Measurements from ENCODE around the gene MTNR1A.
"Not testable (repeated sequence)": the region's sequence is repeated elsewhere in the genome, so short reads cannot be mapped to it uniquely, and the experiment has no call there.

Gene MTNR1A

GRCh38 chr4:186516287-186516686, 39.1 kb downstream of the MTNR1A start:
- Mint-ChIP-seq H3K4me3 (no peak overlapping the region), H3K9me3 (peaks cover 17% of the 10 kb centered on the region), H3K27ac (no peak overlapping the region), H3K36me3 (ENCODE audit: low read depth) (peaks cover 4% of the 10 kb centered on the region), H3K4me1 (no peaks in the 10 kb centered on the region), H3K27me3 (ENCODE audit: low read depth, poor library complexity) (peaks cover 7% of the 10 kb centered on the region)
- no peak for TF ChIP-seq CTCF (IDR thresholded peaks at IDR 0.05)
- DNase-seq: no peak

- H3K9me3 Mint-ChIP-seq: peaks cover 22% of the 10 kb centered on the region
- DNase-seq: no peak
- H3K27me3 Mint-ChIP-seq (ENCODE audit: low read depth, poor library complexity): peaks cover 7% of the 10 kb centered on the region
- H3K27ac Mint-ChIP-seq: no peak overlapping the region
- H3K4me3 Mint-ChIP-seq: no peak overlapping the region
- no peak for TF ChIP-seq CTCF (IDR thresholded peaks at IDR 0.05)
- H3K36me3 Mint-ChIP-seq (ENCODE audit: low read depth): peaks cover 6% of the 10 kb centered on the region
- no peaks in the 10 kb centered on the region for H3K4me1 Mint-ChIP-seq
These were observed 41.0 kb downstream of the MTNR1A start for GRCh38 chr4:186514271-186514950.

- not testable (repeated sequence) for H3K4me1 Mint-ChIP-seq; H3K9me3 Mint-ChIP-seq; H3K27me3 Mint-ChIP-seq (ENCODE audit: low read depth, poor library complexity); H3K36me3 Mint-ChIP-seq (ENCODE audit: low read depth); H3K27ac Mint-ChIP-seq; H3K4me3 Mint-ChIP-seq; DNase-seq
These were observed 50.6 kb downstream of the MTNR1A start for GRCh38 chr4:186504771-186505170.

GRCh38 chr4:186502231-186502630, 53.1 kb downstream of the MTNR1A start:
- DNase-seq: no peak
- no peaks in the 10 kb centered on the region for H3K9me3 Mint-ChIP-seq
- no peak overlapping the region for H3K27ac Mint-ChIP-seq
- peaks cover 8% of the 10 kb centered on the region for H3K27me3 Mint-ChIP-seq (ENCODE audit: low read depth, poor library complexity)
- no peaks in the 10 kb centered on the region for H3K4me1 Mint-ChIP-seq
- TF ChIP-seq CTCF (IDR thresholded peaks at IDR 0.05): no peak
- no peaks in the 10 kb centered on the region for H3K36me3 Mint-ChIP-seq (ENCODE audit: low read depth)
- H3K4me3 Mint-ChIP-seq: no peak overlapping the region

- DNase-seq: no peak
- peaks cover 4% of the 10 kb centered on the region for H3K27me3 Mint-ChIP-seq (ENCODE audit: low read depth, poor library complexity)
- no peaks in the 10 kb centered on the region for H3K36me3 Mint-ChIP-seq (ENCODE audit: low read depth)
- H3K4me1 Mint-ChIP-seq: no peaks in the 10 kb centered on the region
- H3K27ac Mint-ChIP-seq: no peak overlapping the region
- H3K9me3 Mint-ChIP-seq: no peaks in the 10 kb centered on the region
- no peak for TF ChIP-seq CTCF (IDR thresholded peaks at IDR 0.05)
- no peak overlapping the region for H3K4me3 Mint-ChIP-seq
These were observed 53.8 kb downstream of the MTNR1A start for GRCh38 chr4:186501554-186501953.

- Mint-ChIP-seq H3K9me3 (peaks cover 4% of the 10 kb centered on the region), H3K27me3 (ENCODE audit: low read depth, poor library complexity) (peaks cover 4% of the 10 kb centered on the region), H3K4me1 (no peaks in the 10 kb centered on the region), H3K4me3 (no peak overlapping the region), H3K27ac (no peak overlapping the region), H3K36me3 (ENCODE audit: low read depth) (no peaks in the 10 kb centered on the region)
- DNase-seq: no peak
- TF ChIP-seq CTCF (IDR thresholded peaks at IDR 0.05): no peak
These were observed 54.6 kb downstream of the MTNR1A start for GRCh38 chr4:186500721-186501304.

All from nephron progenitor cell (in vitro differentiated cells).